IMR-90 (cell line): ENCODE results near the gene PLAAT3. TPM values are rescaled to one million over a fixed set of nuclear protein-coding genes. Genes with fewer than 3 reads are reported as not detected.

Source experiments
- ATAC-seq: fragments of 200-7000 bp; cut with Tn5 transposase; 2 replicates; pipeline ENCODE4 v1.9.1; 2020; ENCODE audit warnings: low read depth, mild to moderate bottlenecking, moderate library complexity
- BruUV-seq: library from RNA; stranded (reverse); fragments of 400-500 nt; replicated peaks from 2 replicates; lab custom pipeline; 2021; lab: Mats Ljungman, UMichigan
- CTCF ChIA-PET: fragments of 300-600 bp; formaldehyde crosslinking; extraction: SDS; loops from one replicate; lab custom pipeline; 2021; ENCODE audit warnings: antibody characterized with exemption; lab: Yijun Ruan, JAX
- POLR2A ChIA-PET: fragments of 300-600 bp; sonication (Branson Sonifier 250); formaldehyde crosslinking; loops from one replicate; lab custom pipeline; 2022; ENCODE audit warnings: antibody characterized with exemption; ENCODE audit not compliant: unreplicated experiment; lab: Charles Lee
- DNase-seq: peaks from one replicate; pipeline ENCODE4 v3.0.0; 2013
- H2AFZ ChIP-seq: replicated peaks from 2 replicates; pipeline ENCODE3; 2013; ENCODE audit warnings: low read length, mild to moderate bottlenecking; ENCODE audit not compliant: poor library complexity
- H2AK5ac ChIP-seq: 2 replicates; pipeline ENCODE4 v1.6.1; 2013; ENCODE audit warnings: low read depth, low read length, inconsistent platforms
- H2AK9ac ChIP-seq: replicated peaks from 2 replicates; pipeline ENCODE3; 2013; ENCODE audit warnings: mild to moderate bottlenecking, low read depth, low read length, moderate library complexity; ENCODE audit not compliant: poor library complexity
- H2BK120ac ChIP-seq: 2 replicates; pipeline ENCODE4 v1.6.1; 2013; ENCODE audit warnings: low read depth, low read length, inconsistent platforms
- H2BK15ac ChIP-seq: 3 replicates; pipeline ENCODE4 v1.6.1; 2013; ENCODE audit warnings: low read depth, low read length, inconsistent platforms
- H2BK20ac ChIP-seq: 2 replicates; pipeline ENCODE4 v1.6.1; 2013; ENCODE audit warnings: low read depth, mild to moderate bottlenecking, inconsistent platforms, low read length, moderate library complexity
- H2BK5ac ChIP-seq: 2 replicates; pipeline ENCODE4 v1.6.1; 2013; ENCODE audit warnings: mild to moderate bottlenecking, low read depth, low read length, inconsistent platforms; ENCODE audit not compliant: poor library complexity, severe bottlenecking
- H3K14ac ChIP-seq: replicated peaks from 2 replicates; pipeline ENCODE4 v1.6.1; 2013; ENCODE audit warnings: low read depth, low read length, inconsistent platforms
- H3K18ac ChIP-seq: 2 replicates; pipeline ENCODE4 v1.6.1; 2013; ENCODE audit warnings: low read depth, low read length, control low read depth
- H3K23ac ChIP-seq: 2 replicates; pipeline ENCODE4 v1.6.1; 2013; ENCODE audit warnings: low read depth, low read length, inconsistent platforms
- H3K27ac ChIP-seq: 2 replicates; pipeline ENCODE4 v1.5.1; 2013; ENCODE audit warnings: mild to moderate bottlenecking, control low read depth, low read length; ENCODE audit not compliant: insufficient read depth
- H3K27me3 ChIP-seq: 2 replicates; pipeline ENCODE4 v1.6.1; 2013; ENCODE audit warnings: low read length; ENCODE audit not compliant: control insufficient read depth, insufficient read depth
- H3K36me3 ChIP-seq: 2 replicates; pipeline ENCODE4 v1.6.1; 2013; ENCODE audit warnings: low read length, mixed read lengths; ENCODE audit not compliant: control insufficient read depth, insufficient read depth
- H3K4ac ChIP-seq: 2 replicates; pipeline ENCODE4 v1.6.1; 2013; ENCODE audit warnings: low read depth, low read length, inconsistent platforms
- H3K4me1 ChIP-seq: 2 replicates; pipeline ENCODE4 v1.6.1; 2013; ENCODE audit warnings: low read length, mixed read lengths; ENCODE audit not compliant: control insufficient read depth, insufficient read depth
- H3K4me2 ChIP-seq: 2 replicates; pipeline ENCODE4 v1.6.1; 2013; ENCODE audit warnings: low read depth, mild to moderate bottlenecking, control low read depth, low read length, moderate library complexity
- H3K4me3 ChIP-seq: 2 replicates; pipeline ENCODE4 v1.5.1; 2013; ENCODE audit warnings: low read depth, mild to moderate bottlenecking, control low read depth, low read length, moderate library complexity; ENCODE audit not compliant: insufficient read depth
- H3K56ac ChIP-seq: 2 replicates; pipeline ENCODE4 v1.6.1; 2013; ENCODE audit warnings: low read length, inconsistent platforms; ENCODE audit not compliant: insufficient read depth; ENCODE audit errors: extremely low read depth
- H3K79me1 ChIP-seq, 2 experiments: 2 replicates each; pipeline ENCODE4 v1.6.1; 2013; ENCODE audit warnings: low read length in 2 of 2, inconsistent platforms in 1 of 2, low read depth in 1 of 2
- H3K9ac ChIP-seq: 2 replicates; pipeline ENCODE4 v1.6.1; 2013; ENCODE audit warnings: low read depth, low read length, control low read depth
- H3K9me1 ChIP-seq: 2 replicates; pipeline ENCODE4 v1.6.1; 2013; ENCODE audit warnings: low read length, inconsistent platforms; ENCODE audit not compliant: insufficient read depth
- H3K9me3 ChIP-seq: 2 replicates; pipeline ENCODE4 v1.6.1; 2013; ENCODE audit warnings: low read length; ENCODE audit not compliant: control insufficient read depth, insufficient read depth
- H4K20me1 ChIP-seq: 2 replicates; pipeline ENCODE4 v1.6.1; 2013; ENCODE audit warnings: low read length, inconsistent platforms; ENCODE audit not compliant: insufficient read depth
- H4K5ac ChIP-seq: 2 replicates; pipeline ENCODE4 v1.6.1; 2013; ENCODE audit warnings: mild to moderate bottlenecking, low read depth, low read length, control low read depth
- H4K8ac ChIP-seq, 2 experiments: 2 replicates each; pipeline ENCODE4 v1.6.1; 2013; ENCODE audit warnings: low read depth in 2 of 2, low read length in 2 of 2, control low read depth in 1 of 2, inconsistent platforms in 1 of 2
- H4K91ac ChIP-seq: 2 replicates; pipeline ENCODE4 v1.6.1; 2013; ENCODE audit warnings: low read depth, low read length, inconsistent platforms; ENCODE audit not compliant: insufficient read depth
- CHD1 ChIP-seq: IDR thresholded peaks from 2 replicates; pipeline ENCODE4 v1.6.1; 2012; ENCODE audit warnings: low read depth, low read length, improper control_type of control experiment
- MAZ ChIP-seq: IDR thresholded peaks from 2 replicates; pipeline ENCODE4 v1.6.1; 2012; ENCODE audit warnings: low read depth, mild to moderate bottlenecking, low read length, improper control_type of control experiment, moderate library complexity, borderline replicate concordance
- MXI1 ChIP-seq: IDR thresholded peaks from 2 replicates; pipeline ENCODE4 v1.6.1; 2012; ENCODE audit warnings: low read depth, mild to moderate bottlenecking, low read length, moderate library complexity, borderline replicate concordance
- NFE2L2 ChIP-seq: fragments of 150-350 bp; IDR thresholded peaks from 2 replicates; pipeline ENCODE4 v1.6.1; 2016; ENCODE audit warnings: low read depth, mild to moderate bottlenecking, low read length
- POLR2A ChIP-seq: IDR thresholded peaks from 2 replicates; pipeline ENCODE4 v1.6.1; 2012; ENCODE audit warnings: mild to moderate bottlenecking, low read depth, low read length
- RAD21 ChIP-seq: IDR thresholded peaks from 2 replicates; pipeline ENCODE4 v1.6.1; 2012; ENCODE audit warnings: low read length, improper control_type of control experiment
- RCOR1 ChIP-seq: IDR thresholded peaks from 2 replicates; pipeline ENCODE4 v1.6.1; 2012; ENCODE audit warnings: mild to moderate bottlenecking, low read length, improper control_type of control experiment; ENCODE audit not compliant: insufficient replicate concordance
- RFX5 ChIP-seq: IDR thresholded peaks from 2 replicates; pipeline ENCODE4 v1.8.0; 2012; ENCODE audit warnings: low read depth, mild to moderate bottlenecking, low read length, moderate library complexity
- WGBS, 2 experiments: methylation state at CpG; one replicate each; pipeline versions ENCODE4 v1.1.5 to v1.1.7; 2013; ENCODE audit warnings: missing lambda C conversion rate in 2 of 2; ENCODE audit not compliant: insufficient read length in 1 of 2; ENCODE audit errors: extremely low coverage in 2 of 2; 5-methylcytosine and 5-hydroxymethylcytosine counted together
- dilution Hi-C: fragments of 300-500 bp; cut with HindIII; formaldehyde crosslinking; loops from one replicate; pipeline ENCODE4 v1.14.3; 2018; ENCODE audit warnings: low sequenced_read_pairs; ENCODE audit not compliant: unreplicated experiment
- in situ Hi-C: fragments of 300-500 bp; cut with MboI; formaldehyde crosslinking; loops from 3 replicates; pipeline ENCODE4 v1.14.3; 2019; ENCODE audit warnings: low sequenced_read_pairs, inconsistent platforms, mixed read lengths
- intact Hi-C: fragments of 100-400 bp; cut with micrococcal nuclease; formaldehyde crosslinking; loops from 2 replicates; pipeline ENCODE4 v1.10.0; 2022
- polyA plus RNA-seq, 3 experiments: library from polyadenylated mRNA; depleted of rRNA; stranded (reverse); fragments of >200 nt; gene quantifications; 2 replicates each; pipeline ENCODE4 v1.2.3, GENCODE V29; 2012; ENCODE audit warnings: low replicate concordance in 1 of 3
- total RNA-seq: library from RNA; depleted of rRNA; stranded (reverse); fragments of >200 nt; gene quantifications from 2 replicates; pipeline ENCODE4 v1.2.3, GENCODE V29; 2012
- TF ChIP-seq, protein P1 (sequence below): fragments of 150-350 bp; IDR thresholded peaks from 2 replicates; pipeline ENCODE4 v1.6.1; 2017; ENCODE audit warnings: mild to moderate bottlenecking, antibody characterized with exemption, low read length, low read depth
- TF ChIP-seq, protein P2 (sequence below): fragments of 150-350 bp; IDR thresholded peaks from 2 replicates; pipeline ENCODE4 v1.6.1; 2016; ENCODE audit warnings: low read depth, mild to moderate bottlenecking, low read length, moderate library complexity, borderline replicate concordance

PLAAT3 gene
- total and polyA plus RNA-seq, 2 of the 4 experiments (the other 2 are of a cell fraction) = 3.2 to 3.9 TPM

DNA sequence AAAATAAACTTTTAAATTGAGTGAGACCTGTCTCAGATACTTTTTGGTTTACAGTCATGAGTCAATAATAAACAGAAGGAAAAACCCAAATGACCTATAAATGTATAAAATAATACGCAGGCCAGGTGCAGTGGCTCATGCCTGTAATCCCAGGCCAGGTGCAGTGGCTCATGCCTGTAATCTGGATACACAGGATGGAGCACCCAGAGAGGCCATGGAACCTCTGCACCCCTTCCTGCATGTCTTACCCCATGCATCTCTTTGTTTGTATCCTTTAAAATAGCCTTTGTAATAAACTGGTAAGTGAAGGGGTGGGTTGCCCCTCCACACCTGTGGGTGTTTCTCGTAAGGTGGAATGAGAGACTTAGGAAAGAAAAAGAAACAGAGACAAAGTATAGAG lies 86.6 kb downstream of the PLAAT3 start:
- no peak overlapping the region for H3K27ac ChIP-seq
- ATAC-seq (no peak), DNase-seq (no peak)
- no peak overlapping the region for H2BK5ac ChIP-seq
- POLR2A ChIA-PET = no interaction called here
- no peak overlapping the region for H3K14ac ChIP-seq
- WGBS, 2 experiments = no CpG with 5 or more reads among the region's 2 CpGs
- no peak overlapping the region for H2BK15ac ChIP-seq
- no peak for TF ChIP-seq CHD1
- no peak for TF ChIP-seq RAD21
- TF ChIP-seq, protein P1, sequence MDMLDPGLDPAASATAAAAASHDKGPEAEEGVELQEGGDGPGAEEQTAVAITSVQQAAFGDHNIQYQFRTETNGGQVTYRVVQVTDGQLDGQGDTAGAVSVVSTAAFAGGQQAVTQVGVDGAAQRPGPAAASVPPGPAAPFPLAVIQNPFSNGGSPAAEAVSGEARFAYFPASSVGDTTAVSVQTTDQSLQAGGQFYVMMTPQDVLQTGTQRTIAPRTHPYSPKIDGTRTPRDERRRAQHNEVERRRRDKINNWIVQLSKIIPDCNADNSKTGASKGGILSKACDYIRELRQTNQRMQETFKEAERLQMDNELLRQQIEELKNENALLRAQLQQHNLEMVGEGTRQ = no peak
- TF ChIP-seq, protein P2, sequence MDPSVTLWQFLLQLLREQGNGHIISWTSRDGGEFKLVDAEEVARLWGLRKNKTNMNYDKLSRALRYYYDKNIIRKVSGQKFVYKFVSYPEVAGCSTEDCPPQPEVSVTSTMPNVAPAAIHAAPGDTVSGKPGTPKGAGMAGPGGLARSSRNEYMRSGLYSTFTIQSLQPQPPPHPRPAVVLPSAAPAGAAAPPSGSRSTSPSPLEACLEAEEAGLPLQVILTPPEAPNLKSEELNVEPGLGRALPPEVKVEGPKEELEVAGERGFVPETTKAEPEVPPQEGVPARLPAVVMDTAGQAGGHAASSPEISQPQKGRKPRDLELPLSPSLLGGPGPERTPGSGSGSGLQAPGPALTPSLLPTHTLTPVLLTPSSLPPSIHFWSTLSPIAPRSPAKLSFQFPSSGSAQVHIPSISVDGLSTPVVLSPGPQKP = no peak
- TF ChIP-seq POLR2A = no peak
- TF ChIP-seq RFX5 = no peak
- no peak for TF ChIP-seq NFE2L2
- TF ChIP-seq MAZ = no peak
- TF ChIP-seq MXI1 = no peak
- no peak for TF ChIP-seq RCOR1
- no peaks in the 10 kb centered on the region for H3K79me1 ChIP-seq
- H3K4me1 ChIP-seq = 0 out of 2 replicates have a peak, but pooled peaks cover 2% of the 10 kb centered on the region
- H3K9me1 ChIP-seq = no peaks in the 10 kb centered on the region
- intact Hi-C loops = no loop called here
- no peak overlapping the region for H2BK120ac ChIP-seq
- dilution Hi-C loops = no loop called here
- H3K9me3 ChIP-seq = peaks cover 3% of the 10 kb centered on the region; the same call in 1 of the 2 replicates
- CTCF ChIA-PET = no interaction called here
- no peak overlapping the region for H3K18ac ChIP-seq
- H3K23ac ChIP-seq = no peak overlapping the region
- no TSS peak for BruUV-seq
- H3K27me3 ChIP-seq = peaks cover 2% of the 10 kb centered on the region
- H2AK5ac ChIP-seq = no peak overlapping the region
- no peak overlapping the region for H3K56ac ChIP-seq
- in situ Hi-C loops = no loop called here
- no peak overlapping the region for H3K9ac ChIP-seq
- no peak overlapping the region for H4K5ac ChIP-seq
- no peak overlapping the region for H2BK20ac ChIP-seq
- H4K8ac ChIP-seq = no peak overlapping the region
- no peak overlapping the region for H2AK9ac ChIP-seq
- no peak overlapping the region for H3K4ac ChIP-seq
- H3K4me2 ChIP-seq = no peak overlapping the region
- H3K36me3 ChIP-seq = no peaks in the 10 kb centered on the region
- no peak overlapping the region for H3K4me3 ChIP-seq
- no peak overlapping the region for H4K91ac ChIP-seq
- no peaks in the 10 kb centered on the region for H4K20me1 ChIP-seq
- H2AFZ ChIP-seq = no peak overlapping the region
